Renal cortex interstitium (tissue), 11 donors: ENCODE results near the gene DGKK. TPM values are rescaled to one million over a fixed set of nuclear protein-coding genes. Genes with fewer than 3 reads are reported as not detected.
"Not testable (repeated sequence)": the region's sequence is repeated elsewhere in the genome, so short reads cannot be mapped to it uniquely, and the experiment has no call there.

Source experiments
- DNase-seq, 11 donors: peaks; one replicate each; pipeline ENCODE4 v3.0.0-alpha.2; 2013; ENCODE audit warnings: low read depth in 9 of 11, low spot score in 4 of 11; ENCODE audit errors: extremely low read depth in 1 of 11
- polyA plus RNA-seq, 3 donors: library from polyadenylated mRNA; unstranded; fragments of 120-200 nt; gene quantifications; one replicate each; pipeline ENCODE4 v1.2.1, GENCODE V29; 2013; ENCODE audit not compliant: insufficient read length in 3 of 3

DGKK gene
- polyA plus RNA-seq, 3 donors = 9.5 to 12.5 (median 10.9) TPM

- no peak for DNase-seq
Observed at GRCh38 chrX:50447535-50447934, 23.1 kb downstream of the DGKK start.

DNA sequence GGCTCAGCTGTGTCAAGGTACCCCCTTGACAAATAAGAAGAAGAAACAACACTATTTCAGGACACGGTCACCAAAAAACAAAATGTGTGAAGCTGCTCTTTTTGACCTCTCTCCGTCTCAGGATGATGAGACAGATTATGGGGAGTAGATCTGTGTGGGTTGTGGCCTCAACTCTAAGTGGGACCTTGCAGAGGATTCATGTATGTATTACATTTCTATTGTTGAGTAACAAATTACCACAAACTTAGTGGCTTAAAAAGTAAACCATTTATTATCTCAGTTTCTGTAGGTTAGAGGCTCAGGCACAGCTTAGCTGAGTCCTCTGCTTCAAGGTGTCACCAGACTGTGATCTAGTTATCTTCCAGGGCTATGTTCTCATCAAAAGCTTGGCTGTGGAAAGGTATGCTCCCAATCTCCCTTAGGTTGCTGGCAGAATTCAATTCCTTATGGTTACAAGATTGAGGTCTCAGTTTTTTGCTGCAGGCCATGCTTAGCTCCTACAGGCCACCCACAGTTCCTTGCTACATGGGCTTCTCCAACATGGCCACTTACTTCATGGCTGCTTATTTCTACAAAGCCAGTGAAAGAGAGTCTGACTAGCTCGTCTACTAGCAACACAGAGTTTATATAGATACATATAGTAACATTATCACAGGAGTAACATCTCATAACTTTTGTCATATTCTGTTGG, 28.1 kb downstream of the DGKK start:
- no peak for DNase-seq

- no peak for DNase-seq
Observed at GRCh38 chrX:50436797-50437196, 33.8 kb downstream of the DGKK start.

- DNase-seq = peak in 4 of 11 donors; percentile 12 to 42 (median 31)
Observed at GRCh38 chrX:50432829-50433289, 37.8 kb downstream of the DGKK start.

- no peak for DNase-seq
Observed at GRCh38 chrX:50431623-50432022, 39.0 kb downstream of the DGKK start.

- DNase-seq = peak in 1 of 11 donors; percentile 16
Observed at GRCh38 chrX:50430917-50431575, 39.6 kb downstream of the DGKK start.

DNA sequence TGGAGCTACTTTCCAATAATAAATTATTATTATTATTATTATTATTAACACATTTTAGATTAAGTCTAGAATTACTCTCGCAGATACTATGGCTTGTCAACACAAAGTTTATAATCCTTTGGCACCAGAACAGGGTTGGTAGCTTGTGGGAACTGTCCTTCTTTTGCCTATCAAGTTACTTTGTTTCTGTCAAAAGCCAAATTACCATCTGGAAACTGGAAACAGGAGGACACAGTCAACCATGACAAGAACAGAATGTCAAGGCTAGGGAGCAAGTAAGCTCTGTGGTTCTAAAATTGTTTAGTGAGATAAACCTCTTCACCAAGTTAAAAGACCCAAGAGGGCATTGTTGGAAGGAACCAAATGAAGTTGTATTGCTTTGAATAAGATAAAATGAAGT, 42.5 kb downstream of the DGKK start:
- peak in 1 of 11 donors; percentile 33 for DNase-seq

DNA sequence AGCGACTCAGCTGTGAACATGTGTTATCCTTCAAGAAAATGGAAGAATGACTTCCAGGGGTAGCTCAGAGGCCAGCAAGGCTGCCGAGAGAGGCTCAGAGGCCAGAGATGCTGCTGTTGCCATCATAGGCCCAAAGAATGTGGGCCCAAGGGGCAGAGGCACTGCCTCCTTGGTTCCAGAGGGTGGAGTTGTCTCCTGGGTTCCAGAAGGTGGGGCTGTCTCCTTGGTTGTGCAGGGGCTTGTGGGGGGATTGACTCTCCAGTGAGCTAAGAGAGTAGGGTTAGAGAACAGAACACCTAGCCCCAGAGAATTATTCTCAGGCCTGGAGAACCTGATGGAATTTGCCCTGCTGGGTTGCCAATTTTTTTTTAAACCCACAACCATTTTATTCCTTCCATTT, 62.6 kb downstream of the DGKK start:
- no peak for DNase-seq

DNA sequence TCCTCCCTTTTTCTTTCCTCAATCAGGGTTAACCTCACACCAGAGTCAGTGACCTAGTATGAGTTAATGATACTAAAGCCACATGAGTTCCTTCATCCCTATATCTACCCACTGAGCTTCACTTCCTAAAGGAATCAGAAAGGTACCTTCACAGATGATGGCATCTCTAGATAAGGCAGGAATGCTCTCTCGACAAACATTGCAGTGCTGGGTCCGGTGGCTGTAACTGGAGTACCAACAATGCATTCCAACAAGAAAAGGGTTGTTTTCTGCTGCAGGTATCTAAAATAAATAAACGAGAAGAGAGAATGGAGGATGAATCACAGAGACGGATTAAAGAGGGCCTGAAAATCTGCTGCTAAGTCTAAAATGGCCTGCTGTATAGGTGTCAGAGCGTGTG, 66.7 kb downstream of the DGKK start:
- DNase-seq = no peak

DNA sequence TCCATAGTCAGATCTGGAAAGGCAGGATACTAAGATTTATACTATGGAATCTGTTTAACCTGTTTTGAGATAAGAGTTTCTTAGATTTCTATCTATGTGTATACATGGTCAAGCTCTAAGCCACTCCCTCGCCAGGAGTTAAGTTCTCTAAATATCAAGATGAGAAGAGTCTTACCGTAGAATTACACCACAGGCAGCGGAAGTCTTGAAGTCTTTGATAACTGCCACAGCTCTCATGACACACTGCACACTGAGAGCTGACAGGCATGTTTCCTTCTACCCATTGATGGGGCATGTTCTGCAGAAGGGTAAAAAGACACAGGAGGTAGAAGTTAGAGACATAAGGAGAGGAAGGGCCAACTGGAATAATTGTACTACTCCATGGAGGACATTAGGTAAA, 67.7 kb downstream of the DGKK start:
- DNase-seq = no peak

- no peak for DNase-seq
Observed at GRCh38 chrX:50393902-50394301, 76.7 kb downstream of the DGKK start.

GRCh38 chrX:50386520-50386919, 84.1 kb downstream of the DGKK start:
- no peak for DNase-seq

- DNase-seq = no peak
Observed at GRCh38 chrX:50381729-50382415, 88.8 kb downstream of the DGKK start.

GRCh38 chrX:50375481-50376267, 95.0 kb downstream of the DGKK start:
- no peak for DNase-seq

GRCh38 chrX:50372966-50373365, 97.7 kb downstream of the DGKK start:
- no peak for DNase-seq

GRCh38 chrX:50343917-50344316, 126.7 kb downstream of the DGKK start:
- DNase-seq = no peak

GRCh38 chrX:50333308-50333707, 137.3 kb downstream of the DGKK start:
- no peak for DNase-seq

DNA sequence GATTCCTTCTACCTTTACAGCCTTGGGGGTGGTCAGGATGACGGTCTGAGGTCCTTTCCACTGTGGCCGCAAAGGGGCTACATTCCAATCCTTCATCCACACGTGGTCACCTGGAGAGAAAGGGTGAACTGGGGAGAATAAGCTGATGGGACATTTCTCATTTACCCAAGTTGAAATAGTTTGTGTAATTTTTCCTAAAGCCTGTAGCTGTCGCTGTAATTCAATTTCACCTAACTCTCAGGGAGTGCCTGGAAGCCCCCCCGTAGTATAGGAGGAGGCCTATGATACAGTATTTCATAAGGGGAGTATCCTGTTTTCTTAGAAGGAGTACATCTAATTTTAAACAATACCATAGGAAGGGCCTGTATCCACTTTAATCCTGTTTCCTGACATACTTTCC, 138.0 kb downstream of the DGKK start:
- not testable (repeated sequence) for DNase-seq

DNA sequence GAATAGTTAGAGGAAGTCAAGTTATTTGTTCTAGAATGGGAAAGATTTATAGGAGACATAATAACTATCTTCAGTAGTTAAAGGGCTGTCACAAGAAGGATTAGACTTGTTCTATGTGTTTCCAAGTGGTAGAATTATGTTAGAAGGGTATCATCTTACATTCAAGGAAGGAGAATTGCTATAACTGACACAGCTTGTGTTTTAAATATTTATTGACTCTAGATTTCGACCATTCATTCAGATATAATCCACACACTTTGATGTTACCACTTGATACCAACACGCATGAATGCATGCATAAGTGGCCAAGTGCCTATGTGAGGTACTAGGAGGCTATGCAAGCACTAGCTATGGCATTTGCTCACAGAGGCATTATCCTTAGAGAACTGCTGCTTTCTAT, 143.4 kb downstream of the DGKK start:
- no peak for DNase-seq
